K562 (cell line): ENCODE data around the gene UTP11. TPM values are rescaled to one million over a fixed set of nuclear protein-coding genes. Genes with fewer than 3 reads are reported as not detected.
A peak's percentile ranks its signal among the peaks of the same experiment; 100 is the strongest.

Experiments
- CEBPZ ChIP-seq: fragments of 150-350 bp; IDR thresholded peaks from 2 replicates; pipeline ENCODE4 v1.6.1; 2014; ENCODE audit warnings: low read depth, mild to moderate bottlenecking, low read length, borderline replicate concordance
- E2F1 ChIP-seq: sonication (generic); formaldehyde crosslinking; IDR thresholded peaks from 2 replicates; pipeline ENCODE4 v1.8.1; 2023; ENCODE audit warnings: mild to moderate bottlenecking, missing genetic modification reagents, moderate library complexity
- ESRRB ChIP-seq: fragments of 250-450 bp; sonication (Bioruptor Pico); IDR thresholded peaks from 2 replicates; pipeline ENCODE4 v1.5.0; 2020; ENCODE audit warnings: mild to moderate bottlenecking, moderate library complexity, borderline replicate concordance
- HNRNPL ChIP-seq: fragments of 200-400 bp; formaldehyde crosslinking; IDR thresholded peaks from 2 replicates; pipeline ENCODE4 v1.6.1; 2017; ENCODE audit warnings: low read depth, mild to moderate bottlenecking, low read length
- HNRNPLL ChIP-seq: fragments of 200-400 bp; formaldehyde crosslinking; IDR thresholded peaks from 2 replicates; pipeline ENCODE4 v1.6.1; 2017; ENCODE audit warnings: low read length, low read depth, mild to moderate bottlenecking; ENCODE audit not compliant: poor library complexity, severe bottlenecking
- MLLT1 ChIP-seq, 2 experiments: fragments of 450-650 bp; IDR thresholded peaks; 2 replicates each; pipeline ENCODE4 v1.6.1; 2016
- NR1H2 ChIP-seq: sonication (generic); formaldehyde crosslinking; IDR thresholded peaks from 2 replicates; pipeline ENCODE4 v1.4.0; 2020; ENCODE audit warnings: mild to moderate bottlenecking, missing genetic modification reagents
- TAF15 ChIP-seq: fragments of 200-400 bp; formaldehyde crosslinking; IDR thresholded peaks from 2 replicates; pipeline ENCODE4 v1.6.1; 2017; ENCODE audit warnings: mild to moderate bottlenecking, low read depth, low read length, moderate library complexity
- TEAD1 ChIP-seq, 2 experiments: fragments of 450-650 bp in 1 of 2; sonication (generic) in 1 of 2; formaldehyde crosslinking; IDR thresholded peaks; 2 replicates each; pipeline versions ENCODE4 v1.4.0 to v1.8.0; 2020 to 2022; ENCODE audit warnings: mild to moderate bottlenecking in 2 of 2, missing genetic modification reagents in 1 of 2
- ZKSCAN3 ChIP-seq: fragments of 250-450 bp; sonication (Bioruptor Pico); IDR thresholded peaks from 2 replicates; pipeline ENCODE4 v1.4.0; 2020
- polyA plus RNA-seq, 8 experiments: library from polyadenylated mRNA; depleted of rRNA in 4 of 8; stranded (reverse) in 5 of 8; unstranded in 3 of 8; fragments of >200 nt; fragmentation: Nextera tagmentation in 2 of 8; fragmentation: Illumina TruSeq in 1 of 8; extraction: Ambion mirVana in 2 of 8; extraction: Trizol in 1 of 8; gene quantifications; 2 replicates each; pipeline versions ENCODE4 v1.2.1 to v1.2.3, GENCODE V29; 2011 to 2014; ENCODE audit warnings: inconsistent platforms in 1 of 8, missing spikeins in 1 of 8
- total RNA-seq, 7 experiments: library from RNA; depleted of rRNA in 6 of 7; stranded (reverse); fragments of >200 nt in 6 of 7; fragmentation: Illumina TruSeq in 2 of 7; extraction: Trizol in 2 of 7; gene quantifications; 2 replicates each; pipeline versions ENCODE4 v1.2.1 to v1.2.3, GENCODE V29; 2011 to 2021; ENCODE audit warnings: low replicate concordance in 1 of 7
- TF ChIP-seq, protein P1 (sequence below): IDR thresholded peaks from 2 replicates; pipeline ENCODE4 v1.6.1; 2012; ENCODE audit warnings: low read depth, low read length, improper control_type of control experiment, borderline replicate concordance

UTP11 gene
- total and polyA plus RNA-seq, 9 of the 15 experiments (the other 6 are each of a cell fraction or from before 2014, with no cell fraction given), result 91.1 to 378 (median 221) TPM

GRCh38 chr1:38012363-38013226 is at the start of gene UTP11 (continued):
- TF ChIP-seq E2F1, result peak; percentile 98
- peak; percentile 84 for TF ChIP-seq NR1H2 (CRISPR knock-in tag)
- TF ChIP-seq ESRRB (CRISPR knock-in tag), result no peak
- TF ChIP-seq HNRNPL, result peak; percentile 74; the same call in 1 of the 2 replicates
- TF ChIP-seq, protein P1, sequence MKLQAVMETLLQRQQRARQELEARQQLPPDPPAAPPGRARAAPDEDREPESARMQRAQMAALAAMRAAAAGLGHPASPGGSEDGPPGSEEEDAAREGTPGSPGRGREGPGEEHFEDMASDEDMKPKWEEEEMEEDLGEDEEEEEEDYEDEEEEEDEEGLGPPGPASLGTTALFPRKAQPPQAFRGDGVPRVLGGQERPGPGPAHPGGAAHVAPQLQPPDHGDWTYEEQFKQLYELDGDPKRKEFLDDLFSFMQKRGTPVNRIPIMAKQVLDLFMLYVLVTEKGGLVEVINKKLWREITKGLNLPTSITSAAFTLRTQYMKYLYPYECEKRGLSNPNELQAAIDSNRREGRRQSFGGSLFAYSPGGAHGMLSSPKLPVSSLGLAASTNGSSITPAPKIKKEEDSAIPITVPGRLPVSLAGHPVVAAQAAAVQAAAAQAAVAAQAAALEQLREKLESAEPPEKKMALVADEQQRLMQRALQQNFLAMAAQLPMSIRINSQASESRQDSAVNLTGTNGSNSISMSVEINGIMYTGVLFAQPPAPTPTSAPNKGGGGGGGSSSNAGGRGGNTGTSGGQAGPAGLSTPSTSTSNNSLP, result 0 out of 2 replicates have a peak, but pooled peaks have one; percentile 20
- 0 out of 2 replicates have a peak, but pooled peaks have one; percentile 21 for TF ChIP-seq ZKSCAN3 (CRISPR knock-in tag)
- TF ChIP-seq CEBPZ, result peak; percentile 24; the same call in 1 of the 2 replicates
- TF ChIP-seq MLLT1 (IDR thresholded peaks at IDR 0.05), result peak; percentile 70 to 74; a peak in 3 of 4 replicates
- TF ChIP-seq TAF15, result no peak
- TF ChIP-seq HNRNPLL, result peak; percentile 68
- peak; percentile 97; a peak in 3 of 4 replicates for TF ChIP-seq TEAD1 (CRISPR knock-in tag; IDR thresholded peaks at IDR 0.05)
